Ovary (tissue), 3 donors: ENCODE data around the gene IZUMO3.

Experiments used
- EP300 ChIP-seq: sonication (generic); formaldehyde crosslinking; IDR thresholded peaks from one replicate; pipeline ENCODE4 v1.6.1; 2017; ENCODE audit warnings: antibody characterized with exemption
- POLR2A ChIP-seq: fragments of 450-650 bp; IDR thresholded peaks from one replicate; pipeline ENCODE4 v1.6.1; 2017; ENCODE audit warnings: antibody characterized with exemption, mild to moderate bottlenecking, moderate library complexity
- TF ChIP-seq, protein P1 (sequence below), 3 donors: fragments of 450-650 bp in 2 of 3; fragments of 200-600 bp in 1 of 3; IDR thresholded peaks; one replicate each; pipeline versions ENCODE4 v1.5.1 to v1.8.0; 2016 to 2022; ENCODE audit warnings: antibody characterized with exemption in 3 of 3, mild to moderate bottlenecking in 1 of 3
- donor health status: DM: no; HTN: no; CAD: no.

- TF ChIP-seq, protein P1, sequence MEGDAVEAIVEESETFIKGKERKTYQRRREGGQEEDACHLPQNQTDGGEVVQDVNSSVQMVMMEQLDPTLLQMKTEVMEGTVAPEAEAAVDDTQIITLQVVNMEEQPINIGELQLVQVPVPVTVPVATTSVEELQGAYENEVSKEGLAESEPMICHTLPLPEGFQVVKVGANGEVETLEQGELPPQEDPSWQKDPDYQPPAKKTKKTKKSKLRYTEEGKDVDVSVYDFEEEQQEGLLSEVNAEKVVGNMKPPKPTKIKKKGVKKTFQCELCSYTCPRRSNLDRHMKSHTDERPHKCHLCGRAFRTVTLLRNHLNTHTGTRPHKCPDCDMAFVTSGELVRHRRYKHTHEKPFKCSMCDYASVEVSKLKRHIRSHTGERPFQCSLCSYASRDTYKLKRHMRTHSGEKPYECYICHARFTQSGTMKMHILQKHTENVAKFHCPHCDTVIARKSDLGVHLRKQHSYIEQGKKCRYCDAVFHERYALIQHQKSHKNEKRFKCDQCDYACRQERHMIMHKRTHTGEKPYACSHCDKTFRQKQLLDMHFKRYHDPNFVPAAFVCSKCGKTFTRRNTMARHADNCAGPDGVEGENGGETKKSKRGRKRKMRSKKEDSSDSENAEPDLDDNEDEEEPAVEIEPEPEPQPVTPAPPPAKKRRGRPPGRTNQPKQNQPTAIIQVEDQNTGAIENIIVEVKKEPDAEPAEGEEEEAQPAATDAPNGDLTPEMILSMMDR (IDR thresholded peaks at IDR 0.05): no peak
- TF ChIP-seq EP300 (no peak), POLR2A (no peak)
Measured at GRCh38 chr9:24498632-24499031, 47.1 kb downstream of the IZUMO3 start.
